H1 (cell line): ENCODE data around the gene GUF1. TPM values are rescaled to one million over a fixed set of nuclear protein-coding genes. Genes with fewer than 3 reads are reported as not detected.

Experiments
- ATF3 ChIP-seq: IDR thresholded peaks from 2 replicates; pipeline ENCODE4 v1.6.1; 2011; ENCODE audit warnings: low read depth, mild to moderate bottlenecking, low read length; ENCODE audit not compliant: insufficient read depth
- CBX8 ChIP-seq: fragments of 300-800, 300-1000 bp; sonication (generic); IDR thresholded peaks from 2 replicates; pipeline ENCODE4 v1.7.1; 2016; ENCODE audit warnings: low read depth, low read length, borderline replicate concordance
- CHD2 ChIP-seq: IDR thresholded peaks from 2 replicates; pipeline ENCODE4 v1.6.1; 2012; ENCODE audit warnings: low read length, improper control_type of control experiment
- HDAC2 ChIP-seq, 2 experiments: fragments of 300-600 bp in 1 of 2; sonication (generic) in 1 of 2; IDR thresholded peaks; 2 replicates each; pipeline ENCODE4 v1.6.1; 2011 to 2012; ENCODE audit warnings: low read depth in 2 of 2, low read length in 2 of 2, mild to moderate bottlenecking in 2 of 2, moderate library complexity in 2 of 2, borderline replicate concordance in 1 of 2, inconsistent platforms in 1 of 2
- JUN ChIP-seq: IDR thresholded peaks from 2 replicates; pipeline ENCODE4 v1.6.1; 2011; ENCODE audit warnings: low read depth, mild to moderate bottlenecking, improper control_type of control experiment, low read length
- RNF2 ChIP-seq: fragments of 200-900, 300-1000 bp; sonication (generic); IDR thresholded peaks from 2 replicates; pipeline ENCODE4 v1.7.1; 2016; ENCODE audit warnings: borderline replicate concordance, low read depth, mild to moderate bottlenecking, antibody characterized with exemption, low read length; ENCODE audit not compliant: poor library complexity, severe bottlenecking; ENCODE audit errors: missing control alignments
- SRF ChIP-seq: IDR thresholded peaks from 2 replicates; pipeline ENCODE4 v1.6.1; 2011; ENCODE audit warnings: mild to moderate bottlenecking, low read depth, low read length, moderate library complexity
- polyA plus RNA-seq, 7 experiments: library from polyadenylated mRNA; depleted of rRNA in 3 of 7; stranded (reverse) in 5 of 7; unstranded in 2 of 7; fragments of >200 nt in 5 of 7; fragments of 200-250 nt in 2 of 7; gene quantifications; 1 replicate in 5 of 7; 2 replicates in 1 of 7; 4 replicates in 1 of 7; pipeline versions ENCODE4 v1.2.1 to v1.2.3, GENCODE V29; 2011 to 2013; ENCODE audit warnings: missing spikeins in 2 of 7, mixed read lengths in 2 of 7
- total RNA-seq: library from RNA; stranded (reverse); fragmentation: NEBNext Ultra II Directional; extraction: Animal tissue kit (Norgen Biotek cat#: 25700); gene quantifications from 2 replicates; pipeline ENCODE4 v1.2.1, GENCODE V29; 2021

The GUF1 gene
- total and polyA plus RNA-seq, 2 of the 8 experiments (the other 6 are each of a cell fraction or from before 2014, with no cell fraction given), result 14.8 to 30.6 TPM

GRCh38 chr4:44726038-44726871 lies 48.0 kb downstream of the GUF1 start, which contains the start of gene GNPDA2 (continued):
- no peak for TF ChIP-seq JUN
- no peak for TF ChIP-seq ATF3
- no peak for TF ChIP-seq SRF
- no peak for TF ChIP-seq CBX8
- TF ChIP-seq RNF2, result peak; percentile 35
- no peak for TF ChIP-seq CHD2
- TF ChIP-seq HDAC2 (IDR thresholded peaks at IDR 0.05; ENCODE audit: borderline replicate concordance in 1 of 2, low read depth in 2 of 2, low read length in 2 of 2), result 0 out of 4 replicates have a peak, but pooled peaks of 1 of the 2 experiments have one; percentile 69
